GM12878 (cell line): Measurements from ENCODE around the gene FGR. TPM values are rescaled to one million over a fixed set of nuclear protein-coding genes. Genes with fewer than 3 reads are reported as not detected.

ENCODE experiments used
- CHD2 ChIP-seq: IDR thresholded peaks from 2 replicates; pipeline ENCODE4 v1.6.1; 2011; ENCODE audit warnings: low read depth, low read length, improper control_type of control experiment, borderline replicate concordance
- CTCF ChIP-seq, 3 experiments: IDR thresholded peaks in 2 of 3; conservative IDR thresholded peaks in 1 of 3; 2 replicates each; pipeline ENCODE4 v1.5.1; 2011; ENCODE audit warnings: low read depth in 3 of 3, low read length in 3 of 3, mild to moderate bottlenecking in 3 of 3, control low read depth in 2 of 3, moderate library complexity in 2 of 3, inconsistent platforms in 1 of 3, mixed read lengths in 1 of 3; ENCODE audit not compliant: control insufficient read depth in 2 of 3, insufficient read depth in 1 of 3; ENCODE audit errors: extremely low read depth in 1 of 3
- ESRRA ChIP-seq: IDR thresholded peaks from 2 replicates; pipeline ENCODE4 v1.6.1; 2012; ENCODE audit warnings: mild to moderate bottlenecking, low read length, improper control_type of control experiment
- HDGF ChIP-seq: fragments of 450-650 bp; IDR thresholded peaks from 2 replicates; pipeline ENCODE4 v1.6.1; 2016; ENCODE audit warnings: antibody characterized with exemption
- HSF1 ChIP-seq: fragments of 150-350 bp; IDR thresholded peaks from 2 replicates; pipeline ENCODE4 v1.6.1; 2014; ENCODE audit warnings: mild to moderate bottlenecking, low read depth, low read length
- IKZF1 ChIP-seq: fragments of 450-650 bp; conservative IDR thresholded peaks from 2 replicates; pipeline ENCODE4 v1.6.1; 2017; ENCODE audit warnings: antibody characterized with exemption, mild to moderate bottlenecking
- MAX ChIP-seq: IDR thresholded peaks from 2 replicates; pipeline ENCODE4 v1.6.1; 2012; ENCODE audit warnings: low read depth, low read length, improper control_type of control experiment
- MTA2 ChIP-seq: fragments of 450-650 bp; IDR thresholded peaks from 2 replicates; pipeline ENCODE4 v1.6.1; 2016; ENCODE audit warnings: low read depth, mild to moderate bottlenecking, moderate library complexity
- MXI1 ChIP-seq: fragments of 150-350 bp; IDR thresholded peaks from 2 replicates; pipeline ENCODE4 v1.6.1; 2011; ENCODE audit warnings: low read depth, mild to moderate bottlenecking, inconsistent platforms, low read length, improper control_type of control experiment
- POU2F2 ChIP-seq: IDR thresholded peaks from 3 replicates; pipeline ENCODE4 v1.6.1; 2011; ENCODE audit warnings: low read depth, mild to moderate bottlenecking, low read length, borderline replicate concordance
- RFX5 ChIP-seq: IDR thresholded peaks from 2 replicates; pipeline ENCODE4 v1.6.1; 2011; ENCODE audit warnings: low read depth, low read length, improper control_type of control experiment
- YY1 ChIP-seq: IDR thresholded peaks from 2 replicates; pipeline ENCODE4 v1.6.1; 2011; ENCODE audit warnings: low read depth, mild to moderate bottlenecking, low read length
- ZNF622 ChIP-seq: fragments of 450-650 bp; IDR thresholded peaks from 2 replicates; pipeline ENCODE4 v1.6.1; 2017; ENCODE audit warnings: mild to moderate bottlenecking, inconsistent platforms
- polyA plus RNA-seq, 11 experiments: library from polyadenylated mRNA; depleted of rRNA in 4 of 11; unstranded in 6 of 11; stranded (reverse) in 5 of 11; fragments of >200 nt; fragmentation: Nextera tagmentation in 4 of 11; fragmentation: Illumina TruSeq in 1 of 11; extraction: Ambion mirVana in 4 of 11; extraction: Trizol in 1 of 11; gene quantifications; 1 replicate in 1 of 11; 2 replicates in 10 of 11; pipeline versions ENCODE4 v1.2.1 to v1.2.3, GENCODE V29; 2011 to 2016; ENCODE audit warnings: inconsistent platforms in 2 of 11, missing spikeins in 2 of 11, low read depth in 1 of 11
- total RNA-seq, 4 experiments: library from RNA; depleted of rRNA in 3 of 4; stranded (reverse); fragments of >200 nt in 3 of 4; fragmentation: Illumina TruSeq in 1 of 4; extraction: Trizol in 1 of 4; gene quantifications; 2 replicates each; pipeline versions ENCODE4 v1.2.1 to v1.2.3, GENCODE V29; 2013 to 2021

FGR gene
- total and polyA plus RNA-seq, 10 of the 15 experiments (the other 5 are each of a cell fraction or from before 2014, with no cell fraction given) = 10.9 to 193 (median 74.7) TPM

GRCh38 chr1:27662707-27663393, 27.9 kb upstream of the FGR start (continued):
- TF ChIP-seq CHD2 (0 out of 2 replicates have a peak, but pooled peaks have one; percentile 37), YY1 (peak; percentile 68), POU2F2 (0 out of 3 replicates have a peak, but pooled peaks have one; percentile 9), MXI1 (peak; percentile 42; the same call in 1 of the 2 replicates), HSF1 (no peak), MTA2 (peak; percentile 45; the same call in 1 of the 2 replicates), CTCF (IDR thresholded peaks at IDR 0.05 in 2 of 3, conservative IDR thresholded peaks at IDR 0.05 in 1 of 3; ENCODE audit: control insufficient read depth in 2 of 3, extremely low read depth in 1 of 3, insufficient read depth in 1 of 3, low read depth in 3 of 3, low read length in 3 of 3) (peak; percentile 83 to 85 (median 85)), HDGF (peak; percentile 93), ZNF622 (no peak), MAX (peak; percentile 18; the same call in 1 of the 2 replicates), RFX5 (no peak), IKZF1 (peak; percentile 78), ESRRA (no peak; the same call in 1 of the 2 replicates)
- TF ChIP-seq, all 136 proteins: peak for 39
